ENCODE results near the gene LILRB1.

GRCh38 chr19:54654447-54655321, 24.4 kb downstream of the LILRB1 start:
- TF ChIP-seq ZBTB33 (IDR thresholded peaks at IDR 0.05; ENCODE audit: borderline replicate concordance, low read depth) (no peak), MAX (IDR thresholded peaks at IDR 0.05; ENCODE audit: low read depth) (no peak), RAD21 (IDR thresholded peaks at IDR 0.05; ENCODE audit: low read length) (no peak), SMC3 (IDR thresholded peaks at IDR 0.05; ENCODE audit: low read depth, low read length) (no peak), TAF1 (IDR thresholded peaks at IDR 0.05; ENCODE audit: borderline replicate concordance, low read depth, low read length) (no peak), FOXM1 (IDR thresholded peaks at IDR 0.05; ENCODE audit: low read depth) (no peak), POLR2AphosphoS5 (IDR thresholded peaks at IDR 0.05; ENCODE audit: low read depth, low read length) (no peak), PBX3 (IDR thresholded peaks at IDR 0.05) (no peak)
- TF ChIP-seq, protein P1, sequence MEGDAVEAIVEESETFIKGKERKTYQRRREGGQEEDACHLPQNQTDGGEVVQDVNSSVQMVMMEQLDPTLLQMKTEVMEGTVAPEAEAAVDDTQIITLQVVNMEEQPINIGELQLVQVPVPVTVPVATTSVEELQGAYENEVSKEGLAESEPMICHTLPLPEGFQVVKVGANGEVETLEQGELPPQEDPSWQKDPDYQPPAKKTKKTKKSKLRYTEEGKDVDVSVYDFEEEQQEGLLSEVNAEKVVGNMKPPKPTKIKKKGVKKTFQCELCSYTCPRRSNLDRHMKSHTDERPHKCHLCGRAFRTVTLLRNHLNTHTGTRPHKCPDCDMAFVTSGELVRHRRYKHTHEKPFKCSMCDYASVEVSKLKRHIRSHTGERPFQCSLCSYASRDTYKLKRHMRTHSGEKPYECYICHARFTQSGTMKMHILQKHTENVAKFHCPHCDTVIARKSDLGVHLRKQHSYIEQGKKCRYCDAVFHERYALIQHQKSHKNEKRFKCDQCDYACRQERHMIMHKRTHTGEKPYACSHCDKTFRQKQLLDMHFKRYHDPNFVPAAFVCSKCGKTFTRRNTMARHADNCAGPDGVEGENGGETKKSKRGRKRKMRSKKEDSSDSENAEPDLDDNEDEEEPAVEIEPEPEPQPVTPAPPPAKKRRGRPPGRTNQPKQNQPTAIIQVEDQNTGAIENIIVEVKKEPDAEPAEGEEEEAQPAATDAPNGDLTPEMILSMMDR (IDR thresholded peaks at IDR 0.05), result no peak

Measured in SK-N-SH (cell line).